ENCODE results near the gene FRMD4A.

DNA sequence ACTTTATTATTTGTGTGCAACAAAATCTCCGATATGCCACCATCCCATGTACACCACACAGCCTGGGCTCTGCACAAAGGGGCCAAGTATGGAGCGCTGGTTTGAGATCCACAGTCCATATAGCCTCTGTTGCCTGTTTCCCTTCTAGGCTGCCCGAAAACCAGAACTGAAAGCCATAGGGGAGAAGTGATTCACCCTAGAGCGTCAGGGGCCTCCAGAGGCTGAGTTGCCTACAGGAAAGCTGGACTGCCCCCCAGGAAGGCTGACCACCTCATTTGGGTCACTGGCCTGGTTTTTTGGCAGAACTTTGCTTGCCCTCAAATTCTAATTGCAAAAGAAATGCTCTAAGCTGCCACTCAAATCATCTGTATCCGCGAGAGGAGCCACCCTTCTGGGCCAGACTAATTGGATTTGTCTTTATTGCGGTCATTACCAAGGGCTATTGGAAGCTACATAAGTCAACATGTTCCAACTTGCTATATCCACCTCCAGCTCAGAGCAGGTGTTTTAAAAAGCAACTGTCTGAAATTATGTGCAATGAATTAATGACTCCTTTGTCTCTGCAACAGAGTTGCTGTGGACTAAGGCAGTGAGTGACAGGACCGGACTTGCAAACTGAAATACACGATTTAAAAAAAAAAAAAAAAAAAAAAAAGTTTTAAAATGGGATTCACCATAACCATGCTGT lies 28.3 kb upstream of the FRMD4A start:
- TF ChIP-seq, protein P1, sequence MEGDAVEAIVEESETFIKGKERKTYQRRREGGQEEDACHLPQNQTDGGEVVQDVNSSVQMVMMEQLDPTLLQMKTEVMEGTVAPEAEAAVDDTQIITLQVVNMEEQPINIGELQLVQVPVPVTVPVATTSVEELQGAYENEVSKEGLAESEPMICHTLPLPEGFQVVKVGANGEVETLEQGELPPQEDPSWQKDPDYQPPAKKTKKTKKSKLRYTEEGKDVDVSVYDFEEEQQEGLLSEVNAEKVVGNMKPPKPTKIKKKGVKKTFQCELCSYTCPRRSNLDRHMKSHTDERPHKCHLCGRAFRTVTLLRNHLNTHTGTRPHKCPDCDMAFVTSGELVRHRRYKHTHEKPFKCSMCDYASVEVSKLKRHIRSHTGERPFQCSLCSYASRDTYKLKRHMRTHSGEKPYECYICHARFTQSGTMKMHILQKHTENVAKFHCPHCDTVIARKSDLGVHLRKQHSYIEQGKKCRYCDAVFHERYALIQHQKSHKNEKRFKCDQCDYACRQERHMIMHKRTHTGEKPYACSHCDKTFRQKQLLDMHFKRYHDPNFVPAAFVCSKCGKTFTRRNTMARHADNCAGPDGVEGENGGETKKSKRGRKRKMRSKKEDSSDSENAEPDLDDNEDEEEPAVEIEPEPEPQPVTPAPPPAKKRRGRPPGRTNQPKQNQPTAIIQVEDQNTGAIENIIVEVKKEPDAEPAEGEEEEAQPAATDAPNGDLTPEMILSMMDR (optimal IDR thresholded peaks at IDR 0.05 in 1 of 3, IDR thresholded peaks at IDR 0.05 in 1 of 3, conservative IDR thresholded peaks at IDR 0.05 in 1 of 3; ENCODE audit: extremely low read depth in 1 of 3, insufficient read depth in 2 of 3, low read length in 3 of 3): no peak
- no peak for TF ChIP-seq EZH2 (IDR thresholded peaks at IDR 0.05; ENCODE audit: low read length)
